ENCODE results near the gene THRB.

THRB gene

GRCh38 chr3:24300949-24301348 lies 193.7 kb downstream of the THRB start:
- ATAC-seq: no peak

GRCh38 chr3:24299806-24300626 lies 194.6 kb downstream of the THRB start:
- ATAC-seq: no peak

GRCh38 chr3:24299246-24299805 lies 195.3 kb downstream of the THRB start:
- ATAC-seq: no peak

- ATAC-seq: no peak
These were observed 198.0 kb downstream of the THRB start for GRCh38 chr3:24296441-24297205.

GRCh38 chr3:24294150-24294549 lies 200.5 kb downstream of the THRB start:
- ATAC-seq: no peak

GRCh38 chr3:24291646-24292045 lies 203.0 kb downstream of the THRB start:
- no peak for ATAC-seq

- no peak for ATAC-seq
These were observed 204.1 kb downstream of the THRB start for GRCh38 chr3:24290596-24290995.

GRCh38 chr3:24288496-24289236 lies 206.0 kb downstream of the THRB start:
- no peak for ATAC-seq

- ATAC-seq: no peak
These were observed 206.7 kb downstream of the THRB start for GRCh38 chr3:24287755-24288450.

- no peak for ATAC-seq
These were observed 208.2 kb downstream of the THRB start for GRCh38 chr3:24286405-24286804.

GRCh38 chr3:24278543-24278942 lies 216.1 kb downstream of the THRB start:
- ATAC-seq: no peak

GRCh38 chr3:24273491-24273890 lies 221.2 kb downstream of the THRB start:
- ATAC-seq: no peak

- no peak for ATAC-seq
These were observed 221.8 kb downstream of the THRB start for GRCh38 chr3:24272875-24273274.

- no peak for ATAC-seq
These were observed 222.2 kb downstream of the THRB start for GRCh38 chr3:24272408-24272807.

- ATAC-seq: no peak
These were observed 223.4 kb downstream of the THRB start for GRCh38 chr3:24271228-24271627.

- no peak for ATAC-seq
These were observed 223.9 kb downstream of the THRB start for GRCh38 chr3:24270744-24271143.

GRCh38 chr3:24270204-24270691 lies 224.4 kb downstream of the THRB start:
- no peak for ATAC-seq

- no peak for ATAC-seq
These were observed 229.9 kb downstream of the THRB start for GRCh38 chr3:24264748-24265158.

GRCh38 chr3:24264011-24264410 lies 230.6 kb downstream of the THRB start:
- no peak for ATAC-seq

GRCh38 chr3:24263069-24263668 lies 231.5 kb downstream of the THRB start:
- no peak for ATAC-seq

- ATAC-seq: no peak
These were observed 233.1 kb downstream of the THRB start for GRCh38 chr3:24261521-24261920.
